Neural cell (in vitro differentiated cells): ENCODE measurements around the gene LAGE3. TPM values are rescaled to one million over a fixed set of nuclear protein-coding genes. Genes with fewer than 3 reads are reported as not detected.

Source experiments
- H2AFZ ChIP-seq: fragments of 200-600, 300-800 bp; sonication (generic), shearing (Covaris generic); 2 replicates; pipeline ENCODE4 v1.6.0; 2014; ENCODE audit warnings: low read depth, mild to moderate bottlenecking, antibody characterized with exemption, low read length, moderate library complexity
- H3F3A ChIP-seq: fragments of 200-600 bp; shearing (Covaris generic); 2 replicates; pipeline ENCODE4 v1.6.1; 2016; ENCODE audit warnings: mild to moderate bottlenecking, moderate library complexity, mixed read lengths, antibody characterized with exemption, low read length; ENCODE audit not compliant: insufficient read depth, poor library complexity, severe bottlenecking
- H3K27ac ChIP-seq: fragments of 200-600, 300-800 bp; sonication (generic), shearing (Covaris generic); 2 replicates; pipeline ENCODE4 v1.5.1; 2014; ENCODE audit warnings: mild to moderate bottlenecking, low read length, moderate library complexity
- H3K27me3 ChIP-seq: fragments of 300-800, 200-600 bp; sonication (generic), shearing (Covaris generic); 2 replicates; pipeline ENCODE4 v1.6.0; 2014; ENCODE audit warnings: mild to moderate bottlenecking, low read depth, low read length, moderate library complexity; ENCODE audit not compliant: insufficient read depth
- H3K36me3 ChIP-seq: fragments of 300-800, 200-600 bp; sonication (generic), shearing (Covaris generic); 2 replicates; pipeline ENCODE4 v1.5.1; 2014; ENCODE audit warnings: mild to moderate bottlenecking, antibody characterized with exemption, low read length, moderate library complexity; ENCODE audit not compliant: insufficient read depth
- H3K4me2 ChIP-seq: fragments of 300-800, 200-600 bp; sonication (generic), shearing (Covaris generic); 2 replicates; pipeline ENCODE4 v1.6.0; 2014; ENCODE audit warnings: mild to moderate bottlenecking, low read length
- H3K4me3 ChIP-seq: fragments of 300-800, 200-600 bp; sonication (generic), shearing (Covaris generic); 2 replicates; pipeline ENCODE4 v1.5.1; 2014; ENCODE audit warnings: mild to moderate bottlenecking, low read length, moderate library complexity
- H3K79me2 ChIP-seq: fragments of 200-600 bp; shearing (Covaris generic); replicated peaks from 2 replicates; pipeline ENCODE4 v1.6.0; 2014; ENCODE audit warnings: mild to moderate bottlenecking, low read length, moderate library complexity; ENCODE audit not compliant: insufficient read depth
- H3K9ac ChIP-seq: fragments of 300-800, 200-600 bp; sonication (generic), shearing (Covaris generic); 2 replicates; pipeline ENCODE4 v1.6.1; 2016; ENCODE audit warnings: mild to moderate bottlenecking, low read length, mixed read lengths
- H3K9me2 ChIP-seq: fragments of 200-600 bp; shearing (Covaris generic); 2 replicates; pipeline ENCODE4 v1.6.1; 2016; ENCODE audit warnings: mild to moderate bottlenecking, low read length, mixed read lengths; ENCODE audit not compliant: insufficient read depth
- H3K9me3 ChIP-seq: fragments of 200-600, 300-800 bp; sonication (generic), shearing (Covaris generic); 2 replicates; pipeline ENCODE4 v1.6.1; 2016; ENCODE audit warnings: mild to moderate bottlenecking, mixed run types, low read length, moderate library complexity, mixed read lengths
- H4K20me1 ChIP-seq: fragments of 200-600 bp; shearing (Covaris generic); 2 replicates; pipeline ENCODE4 v1.6.1; 2016; ENCODE audit warnings: mild to moderate bottlenecking, mixed run types; ENCODE audit not compliant: insufficient read depth
- EP300 ChIP-seq: fragments of 450-650 bp; conservative IDR thresholded peaks from 2 replicates; pipeline ENCODE4 v1.6.1; 2014; ENCODE audit warnings: antibody characterized with exemption, mild to moderate bottlenecking, moderate library complexity; ENCODE audit not compliant: poor library complexity, severe bottlenecking
- EZH2 ChIP-seq: fragments of 200-600, 300-800 bp; shearing (Covaris generic), sonication (generic); IDR thresholded peaks from 2 replicates; pipeline ENCODE4 v1.6.1; 2014; ENCODE audit warnings: antibody characterized with exemption, low read length, borderline replicate concordance, mild to moderate bottlenecking; ENCODE audit not compliant: insufficient read depth, poor library complexity, severe bottlenecking
- MXI1 ChIP-seq: fragments of 450-650 bp; conservative IDR thresholded peaks from 2 replicates; pipeline ENCODE4 v1.6.1; 2014; ENCODE audit warnings: antibody characterized with exemption, mild to moderate bottlenecking; ENCODE audit not compliant: poor library complexity, severe bottlenecking
- POLR2AphosphoS5 ChIP-seq: IDR thresholded peaks from 2 replicates; pipeline ENCODE4 v1.6.1; 2012
- RAD21 ChIP-seq: fragments of 450-650 bp; conservative IDR thresholded peaks from 2 replicates; pipeline ENCODE4 v1.6.1; 2014; ENCODE audit warnings: antibody characterized with exemption, mild to moderate bottlenecking, moderate library complexity
- SMC3 ChIP-seq: fragments of 450-650 bp; conservative IDR thresholded peaks from 2 replicates; pipeline ENCODE4 v1.6.1; 2014; ENCODE audit warnings: antibody characterized with exemption, mild to moderate bottlenecking, moderate library complexity; ENCODE audit not compliant: poor library complexity
- TAF1 ChIP-seq: IDR thresholded peaks from 2 replicates; pipeline ENCODE4 v1.6.1; 2012; ENCODE audit warnings: low read depth
- polyA plus RNA-seq: library from polyadenylated mRNA; depleted of rRNA; stranded (reverse); fragments of >200 nt; gene quantifications from 2 replicates; pipeline ENCODE4 v1.2.3, GENCODE V29; 2014
- TF ChIP-seq, protein P1 (sequence below): IDR thresholded peaks from 2 replicates; pipeline ENCODE4 v1.6.1; 2012; ENCODE audit warnings: borderline replicate concordance
- TF ChIP-seq, protein P2 (sequence below): fragments of 450-650 bp; IDR thresholded peaks from 2 replicates; pipeline ENCODE4 v1.5.1; 2014; ENCODE audit warnings: antibody characterized with exemption, mild to moderate bottlenecking, moderate library complexity; ENCODE audit not compliant: poor library complexity, severe bottlenecking

LAGE3 gene
- polyA plus RNA-seq, 1 donor from 2014 or later: 37.3 TPM

DNA sequence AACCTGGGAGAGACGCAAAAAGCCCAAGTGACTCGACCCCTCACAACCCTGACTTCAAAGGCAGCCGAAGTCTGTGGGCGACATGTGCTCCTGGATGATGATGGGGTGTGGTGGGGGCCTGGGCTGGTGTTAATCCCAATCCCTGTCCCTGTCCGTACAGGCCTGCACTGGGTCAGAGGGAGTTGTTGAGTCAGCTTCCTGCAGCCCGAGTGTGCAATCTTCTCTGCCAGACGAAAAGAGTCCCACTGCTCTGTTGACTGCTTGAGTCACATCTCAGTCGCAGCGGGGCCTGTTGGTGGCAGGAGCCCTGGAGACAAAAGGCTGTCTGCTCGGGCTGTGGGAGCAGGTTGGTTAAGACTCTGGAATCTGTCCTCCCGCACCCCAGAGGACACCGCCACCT, 26.7 kb upstream of the LAGE3 start:
- H3K9me2 ChIP-seq: no peaks in the 10 kb centered on the region
- no peak overlapping the region for H3K4me3 ChIP-seq
- no peaks in the 10 kb centered on the region for H4K20me1 ChIP-seq
- no peak overlapping the region for H3K27ac ChIP-seq
- H2AFZ ChIP-seq: no peak overlapping the region
- no peaks in the 10 kb centered on the region for H3F3A ChIP-seq
- no peak overlapping the region for H3K9ac ChIP-seq
- H3K79me2 ChIP-seq: no peaks in the 10 kb centered on the region
- TF ChIP-seq, protein P1, sequence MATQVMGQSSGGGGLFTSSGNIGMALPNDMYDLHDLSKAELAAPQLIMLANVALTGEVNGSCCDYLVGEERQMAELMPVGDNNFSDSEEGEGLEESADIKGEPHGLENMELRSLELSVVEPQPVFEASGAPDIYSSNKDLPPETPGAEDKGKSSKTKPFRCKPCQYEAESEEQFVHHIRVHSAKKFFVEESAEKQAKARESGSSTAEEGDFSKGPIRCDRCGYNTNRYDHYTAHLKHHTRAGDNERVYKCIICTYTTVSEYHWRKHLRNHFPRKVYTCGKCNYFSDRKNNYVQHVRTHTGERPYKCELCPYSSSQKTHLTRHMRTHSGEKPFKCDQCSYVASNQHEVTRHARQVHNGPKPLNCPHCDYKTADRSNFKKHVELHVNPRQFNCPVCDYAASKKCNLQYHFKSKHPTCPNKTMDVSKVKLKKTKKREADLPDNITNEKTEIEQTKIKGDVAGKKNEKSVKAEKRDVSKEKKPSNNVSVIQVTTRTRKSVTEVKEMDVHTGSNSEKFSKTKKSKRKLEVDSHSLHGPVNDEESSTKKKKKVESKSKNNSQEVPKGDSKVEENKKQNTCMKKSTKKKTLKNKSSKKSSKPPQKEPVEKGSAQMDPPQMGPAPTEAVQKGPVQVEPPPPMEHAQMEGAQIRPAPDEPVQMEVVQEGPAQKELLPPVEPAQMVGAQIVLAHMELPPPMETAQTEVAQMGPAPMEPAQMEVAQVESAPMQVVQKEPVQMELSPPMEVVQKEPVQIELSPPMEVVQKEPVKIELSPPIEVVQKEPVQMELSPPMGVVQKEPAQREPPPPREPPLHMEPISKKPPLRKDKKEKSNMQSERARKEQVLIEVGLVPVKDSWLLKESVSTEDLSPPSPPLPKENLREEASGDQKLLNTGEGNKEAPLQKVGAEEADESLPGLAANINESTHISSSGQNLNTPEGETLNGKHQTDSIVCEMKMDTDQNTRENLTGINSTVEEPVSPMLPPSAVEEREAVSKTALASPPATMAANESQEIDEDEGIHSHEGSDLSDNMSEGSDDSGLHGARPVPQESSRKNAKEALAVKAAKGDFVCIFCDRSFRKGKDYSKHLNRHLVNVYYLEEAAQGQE: no peak
- no peak for TF ChIP-seq EP300
- no peaks in the 10 kb centered on the region for H3K9me3 ChIP-seq
- H3K36me3 ChIP-seq: no peaks in the 10 kb centered on the region
- no peaks in the 10 kb centered on the region for H3K27me3 ChIP-seq
- H3K4me2 ChIP-seq: no peak overlapping the region

DNA sequence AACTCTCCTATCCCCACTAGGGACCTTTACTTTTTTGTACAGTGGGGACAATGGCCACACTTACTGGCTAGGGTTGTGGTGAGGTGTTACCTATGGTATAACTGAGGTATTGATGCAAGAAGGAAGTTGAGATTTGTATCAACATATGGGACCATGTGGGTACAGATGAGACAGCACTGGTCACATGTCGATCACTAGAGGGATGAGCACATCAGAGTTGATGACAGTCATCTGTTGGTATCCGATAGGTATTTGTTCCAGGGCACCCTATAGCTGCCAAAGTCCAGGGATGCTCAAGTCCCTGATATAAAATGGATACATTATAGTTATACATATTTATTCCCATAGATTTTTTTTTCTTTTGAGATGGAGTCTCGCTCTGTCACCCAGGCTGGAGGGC, 23.9 kb upstream of the LAGE3 start:
- no peaks in the 10 kb centered on the region for H3K27me3 ChIP-seq
- no peak overlapping the region for H3K4me2 ChIP-seq
- H3K79me2 ChIP-seq: no peaks in the 10 kb centered on the region
- no peak overlapping the region for H3K4me3 ChIP-seq
- H3K9me3 ChIP-seq: no peaks in the 10 kb centered on the region
- TF ChIP-seq, protein P1: no peak
- no peak for TF ChIP-seq EZH2
- TF ChIP-seq SMC3: no peak
- no peak for TF ChIP-seq POLR2AphosphoS5
- no peak for TF ChIP-seq TAF1
- no peak for TF ChIP-seq RAD21
- no peak for TF ChIP-seq EP300
- TF ChIP-seq, protein P2, sequence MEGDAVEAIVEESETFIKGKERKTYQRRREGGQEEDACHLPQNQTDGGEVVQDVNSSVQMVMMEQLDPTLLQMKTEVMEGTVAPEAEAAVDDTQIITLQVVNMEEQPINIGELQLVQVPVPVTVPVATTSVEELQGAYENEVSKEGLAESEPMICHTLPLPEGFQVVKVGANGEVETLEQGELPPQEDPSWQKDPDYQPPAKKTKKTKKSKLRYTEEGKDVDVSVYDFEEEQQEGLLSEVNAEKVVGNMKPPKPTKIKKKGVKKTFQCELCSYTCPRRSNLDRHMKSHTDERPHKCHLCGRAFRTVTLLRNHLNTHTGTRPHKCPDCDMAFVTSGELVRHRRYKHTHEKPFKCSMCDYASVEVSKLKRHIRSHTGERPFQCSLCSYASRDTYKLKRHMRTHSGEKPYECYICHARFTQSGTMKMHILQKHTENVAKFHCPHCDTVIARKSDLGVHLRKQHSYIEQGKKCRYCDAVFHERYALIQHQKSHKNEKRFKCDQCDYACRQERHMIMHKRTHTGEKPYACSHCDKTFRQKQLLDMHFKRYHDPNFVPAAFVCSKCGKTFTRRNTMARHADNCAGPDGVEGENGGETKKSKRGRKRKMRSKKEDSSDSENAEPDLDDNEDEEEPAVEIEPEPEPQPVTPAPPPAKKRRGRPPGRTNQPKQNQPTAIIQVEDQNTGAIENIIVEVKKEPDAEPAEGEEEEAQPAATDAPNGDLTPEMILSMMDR: no peak
- TF ChIP-seq MXI1: no peak
- H4K20me1 ChIP-seq: no peaks in the 10 kb centered on the region
- no peak overlapping the region for H3K9ac ChIP-seq
- H3K36me3 ChIP-seq: no peaks in the 10 kb centered on the region
- H3F3A ChIP-seq: no peaks in the 10 kb centered on the region
- no peaks in the 10 kb centered on the region for H3K9me2 ChIP-seq
- no peak overlapping the region for H2AFZ ChIP-seq
- H3K27ac ChIP-seq: no peak overlapping the region
